ENCODE data around the gene ATG16L2. TPM values are rescaled to one million over a fixed set of nuclear protein-coding genes. Genes with fewer than 3 reads are reported as not detected.

Gene ATG16L2
- total and polyA plus RNA-seq, 9 of the 15 experiments (the other 6 are each of a cell fraction or from before 2014, with no cell fraction given): 0.18 to 11.2 (median 6.2) TPM

- TF ChIP-seq CUX1 (CRISPR knock-in tag; IDR thresholded peaks at IDR 0.05): no peak
- TF ChIP-seq MXD1 (CRISPR knock-in tag; IDR thresholded peaks at IDR 0.05; ENCODE audit: borderline replicate concordance, poor library complexity, severe bottlenecking): no peak
- no peak for TF ChIP-seq ZNF445 (CRISPR knock-in tag; IDR thresholded peaks at IDR 0.05; ENCODE audit: low read depth)
- TF ChIP-seq ZBTB34 (CRISPR knock-in tag; IDR thresholded peaks at IDR 0.05): no peak
- no peak for TF ChIP-seq NFE2 (IDR thresholded peaks at IDR 0.05; ENCODE audit: low read depth)
- TF ChIP-seq ZNF280B (CRISPR knock-in tag; IDR thresholded peaks at IDR 0.05): no peak
- TF ChIP-seq SNIP1 (IDR thresholded peaks at IDR 0.05; ENCODE audit: low read depth): no peak
- no peak for TF ChIP-seq GABPB1 (CRISPR knock-in tag; IDR thresholded peaks at IDR 0.05)
- TF ChIP-seq GATAD2A (IDR thresholded peaks at IDR 0.05): no peak; the same call in 1 of the 2 replicates
- no peak; the same call in 1 of the 2 replicates for TF ChIP-seq TAL1 (IDR thresholded peaks at IDR 0.05)
- TF ChIP-seq YY1 (IDR thresholded peaks at IDR 0.05; ENCODE audit: borderline replicate concordance in 1 of 3, control insufficient read depth in 1 of 3, extremely low read depth in 1 of 3, insufficient read depth in 3 of 3, insufficient read length in 1 of 3, insufficient replicate concordance in 2 of 3, low read depth in 1 of 3, low read length in 2 of 3): peak in 1 of 3 experiments; percentile 14
- TF ChIP-seq TBL1XR1 (IDR thresholded peaks at IDR 0.05; ENCODE audit: low read length in 2 of 2): no peak
- no peak for TF ChIP-seq SRSF7 (optimal IDR thresholded peaks at IDR 0.05; ENCODE audit: low read depth, low read length)
- peak; percentile 16 to 100; a peak in 3 of 4 replicates for TF ChIP-seq NONO (IDR thresholded peaks at IDR 0.05; ENCODE audit: low read depth in 2 of 2, low read length in 1 of 2)
- no peak for TF ChIP-seq ZNF584 (CRISPR knock-in tag; IDR thresholded peaks at IDR 0.05; ENCODE audit: low read depth)
- no peak for TF ChIP-seq E2F3 (CRISPR knock-in tag; IDR thresholded peaks at IDR 0.05)
- no peak for TF ChIP-seq ZKSCAN1 (IDR thresholded peaks at IDR 0.05; ENCODE audit: low read depth, low read length)
- TF ChIP-seq PRPF4 (IDR thresholded peaks at IDR 0.05; ENCODE audit: insufficient read depth, low read depth, low read length, poor library complexity, severe bottlenecking): no peak
Measured at GRCh38 chr11:72813740-72814285, 398 bp upstream of the ATG16L2 start (continued).

Data from K562 (cell line).